K562 (cell line): Measurements from ENCODE around the gene RAB24. TPM values are rescaled to one million over a fixed set of nuclear protein-coding genes. Genes with fewer than 3 reads are reported as not detected.

Source experiments
- ATAC-seq: fragments of 200-7000 bp; cut with Tn5 transposase; 3 replicates; pipeline ENCODE4 v1.9.1; 2020; ENCODE audit warnings: moderate library complexity
- BruUV-seq: library from RNA; stranded (reverse); fragments of 400-500 nt; replicated peaks from 2 replicates; lab custom pipeline; 2021; lab: Mats Ljungman, UMichigan
- CTCF ChIA-PET: fragments of 300-600 bp; formaldehyde crosslinking; extraction: SDS; loops from one replicate; lab custom pipeline; 2021; ENCODE audit warnings: low intra/inter-chr PET ratio; lab: Yijun Ruan, JAX
- POLR2A ChIA-PET: fragments of 300-600, 350-650 bp; sonication (Branson Sonifier 250); formaldehyde crosslinking; extraction: SDS; loops from one replicate; lab custom pipeline; 2021; ENCODE audit warnings: antibody characterized with exemption, inconsistent platforms; lab: Yijun Ruan, JAX
- DNase-seq, 4 experiments: peaks; one replicate each; pipeline versions ENCODE4 v3.0.0 to v3.0.0-alpha.2; 2011 to 2018; ENCODE audit warnings: low spot score in 3 of 4, mixed read lengths in 3 of 4; ENCODE audit errors: extremely low read depth in 1 of 4
- FAIRE-seq: peaks from 2 replicates; lab custom pipeline; 2011; peaks lifted over from hg19 to GRCh38; lab: Jason Lieb, UNC
- H2AFZ ChIP-seq: 2 replicates; pipeline ENCODE4 v1.6.0; 2011; ENCODE audit warnings: low read depth, low read length, control low read depth, inconsistent platforms
- H3K27ac ChIP-seq: fragments of 200-600 bp; 3 replicates; pipeline ENCODE4 v1.8.0; 2011; ENCODE audit warnings: low read depth, mild to moderate bottlenecking, control low read depth, inconsistent platforms, low read length, moderate library complexity, mixed read lengths; ENCODE audit errors: extremely low read depth
- H3K27me3 ChIP-seq, 2 experiments: fragments of 300-600 bp in 1 of 2; 2 replicates in 1 of 2; 3 replicates in 1 of 2; pipeline versions ENCODE4 v1.6.0 to v1.8.0; 2011; ENCODE audit warnings: inconsistent platforms in 2 of 2, low read length in 2 of 2, mild to moderate bottlenecking in 1 of 2, mixed read lengths in 1 of 2, moderate library complexity in 1 of 2; ENCODE audit not compliant: control insufficient read depth in 2 of 2, insufficient read depth in 2 of 2
- H3K36me3 ChIP-seq: fragments of 300-600 bp; 3 replicates; pipeline ENCODE4 v1.8.0; 2011; ENCODE audit warnings: mild to moderate bottlenecking, low read length, inconsistent platforms; ENCODE audit not compliant: control insufficient read depth, insufficient read depth
- H3K4me1 ChIP-seq, 2 experiments: fragments of 200-600 bp in 1 of 2; replicated peaks in 1 of 2; 2 replicates in 1 of 2; 3 replicates in 1 of 2; pipeline versions ENCODE4 v1.5.1 to v1.8.0; 2011; ENCODE audit warnings: inconsistent platforms in 2 of 2, low read length in 2 of 2, mild to moderate bottlenecking in 1 of 2, mixed read lengths in 1 of 2, moderate library complexity in 1 of 2; ENCODE audit not compliant: control insufficient read depth in 2 of 2, insufficient read depth in 2 of 2
- H3K4me2 ChIP-seq: 2 replicates; pipeline ENCODE4 v1.6.1; 2011; ENCODE audit warnings: low read length, control low read depth, inconsistent platforms, mixed read lengths; ENCODE audit not compliant: insufficient read depth
- H3K4me3 ChIP-seq: fragments of 200-600 bp; sonication (generic), shearing (Covaris generic); 2 replicates; pipeline ENCODE4 v1.5.1; 2016; ENCODE audit warnings: control low read depth, inconsistent platforms
- H3K79me2 ChIP-seq: fragments of 200-600 bp; 3 replicates; pipeline ENCODE4 v1.8.0; 2011; ENCODE audit warnings: low read length, inconsistent platforms; ENCODE audit not compliant: control insufficient read depth, insufficient read depth
- H3K9ac ChIP-seq, 2 experiments: 2 replicates each; pipeline versions ENCODE4 v1.6.0 to v1.6.1; 2011; ENCODE audit warnings: low read depth in 2 of 2, low read length in 2 of 2, control low read depth in 1 of 2, inconsistent platforms in 1 of 2, mild to moderate bottlenecking in 1 of 2, mixed read lengths in 1 of 2; ENCODE audit not compliant: insufficient read depth in 1 of 2
- H3K9me1 ChIP-seq: one replicate; pipeline ENCODE4 v1.6.0; 2011; ENCODE audit warnings: inconsistent platforms, mild to moderate bottlenecking, low read length, moderate library complexity; ENCODE audit not compliant: control insufficient read depth, insufficient read depth
- H3K9me3 ChIP-seq: replicated peaks from 2 replicates; pipeline ENCODE4 v1.5.1; 2011; ENCODE audit warnings: low read depth, low read length, inconsistent platforms; ENCODE audit not compliant: control insufficient read depth, insufficient read depth
- H4K20me1 ChIP-seq: replicated peaks from 2 replicates; pipeline ENCODE4 v1.6.1; 2011; ENCODE audit warnings: low read length, inconsistent platforms, mixed read lengths; ENCODE audit not compliant: control insufficient read depth, insufficient read depth
- C11orf30 ChIP-seq: fragments of 450-650 bp; IDR thresholded peaks from 2 replicates; pipeline ENCODE4 v1.6.1; 2016; ENCODE audit warnings: low read depth, mild to moderate bottlenecking
- NFE2L1 ChIP-seq: fragments of 450-650 bp; IDR thresholded peaks from 2 replicates; pipeline ENCODE4 v1.6.1; 2016; ENCODE audit warnings: missing genetic modification characterization, low read depth, mild to moderate bottlenecking, missing compliant biosample characterization, moderate library complexity, borderline replicate concordance
- TSC22D4 ChIP-seq: fragments of 450-650 bp; IDR thresholded peaks from 2 replicates; pipeline ENCODE4 v1.6.1; 2016; ENCODE audit warnings: missing genetic modification characterization, missing biosample characterization, control low read depth
- ZNF263 ChIP-seq: sonication (generic); formaldehyde crosslinking; IDR thresholded peaks from 2 replicates; pipeline ENCODE4 v1.8.0; 2022; ENCODE audit warnings: mild to moderate bottlenecking, missing genetic modification reagents, borderline replicate concordance
- ZNF316 ChIP-seq: fragments of 450-650 bp; IDR thresholded peaks from 2 replicates; pipeline ENCODE4 v1.6.1; 2016
- ZNF384 ChIP-seq: IDR thresholded peaks from 2 replicates; pipeline ENCODE4 v1.6.1; 2012; ENCODE audit warnings: low read depth, low read length, improper control_type of control experiment
- ZNF830 ChIP-seq: fragments of 250-450 bp; sonication (Bioruptor Pico); IDR thresholded peaks from 2 replicates; pipeline ENCODE4 v1.5.0; 2021; ENCODE audit warnings: mild to moderate bottlenecking
- WGBS: fragments of 100-300 bp; shearing (Covaris generic); methylation state at CpG from one replicate; pipeline ENCODE4 v1.1.6; 2016; ENCODE audit warnings: low coverage, mixed read lengths; ENCODE audit not compliant: insufficient coverage; ENCODE audit errors: missing lambda C conversion rate; 5-methylcytosine and 5-hydroxymethylcytosine counted together
- in situ Hi-C: fragments of 300-500 bp; cut with MboI; formaldehyde crosslinking; loops from 4 replicates; pipeline ENCODE4 v1.15.0; 2018; ENCODE audit warnings: inconsistent platforms, mixed read lengths
- intact Hi-C: fragments of 100-400 bp; cut with micrococcal nuclease; formaldehyde crosslinking; loops from 2 replicates; pipeline ENCODE4 v1.14.2; 2022
- polyA plus RNA-seq, 8 experiments: library from polyadenylated mRNA; depleted of rRNA in 4 of 8; stranded (reverse) in 5 of 8; unstranded in 3 of 8; fragments of >200 nt; fragmentation: Nextera tagmentation in 2 of 8; fragmentation: Illumina TruSeq in 1 of 8; extraction: Ambion mirVana in 2 of 8; extraction: Trizol in 1 of 8; gene quantifications; 2 replicates each; pipeline versions ENCODE4 v1.2.1 to v1.2.3, GENCODE V29; 2011 to 2014; ENCODE audit warnings: inconsistent platforms in 1 of 8, missing spikeins in 1 of 8
- total RNA-seq, 7 experiments: library from RNA; depleted of rRNA in 6 of 7; stranded (reverse); fragments of >200 nt in 6 of 7; fragmentation: Illumina TruSeq in 2 of 7; extraction: Trizol in 2 of 7; gene quantifications; 2 replicates each; pipeline versions ENCODE4 v1.2.1 to v1.2.3, GENCODE V29; 2011 to 2021; ENCODE audit warnings: low replicate concordance in 1 of 7
- TF ChIP-seq, protein P1 (sequence below): fragments of 250-450 bp; sonication (Bioruptor Pico); IDR thresholded peaks from 2 replicates; pipeline ENCODE4 v1.5.0; 2021; ENCODE audit warnings: mild to moderate bottlenecking, borderline replicate concordance
- TF ChIP-seq, protein P2 (sequence below): fragments of 450-650 bp; IDR thresholded peaks from 2 replicates; pipeline ENCODE4 v1.6.1; 2018; ENCODE audit not compliant: partially characterized antibody
- TF ChIP-seq, protein P3 (sequence below): fragments of 250-450 bp; sonication (Bioruptor Pico); IDR thresholded peaks from 2 replicates; pipeline ENCODE4 v1.9.0; 2021; ENCODE audit warnings: mild to moderate bottlenecking
- TF ChIP-seq, protein P4 (sequence below): fragments of 250-450 bp; sonication (Bioruptor Pico); IDR thresholded peaks from 2 replicates; pipeline ENCODE4 v1.8.0; 2022; ENCODE audit warnings: inconsistent platforms, mild to moderate bottlenecking, moderate library complexity, borderline replicate concordance

Gene RAB24
- total and polyA plus RNA-seq, 9 of the 15 experiments (the other 6 are each of a cell fraction or from before 2014, with no cell fraction given) = 13.9 to 107 (median 34.8) TPM

DNA sequence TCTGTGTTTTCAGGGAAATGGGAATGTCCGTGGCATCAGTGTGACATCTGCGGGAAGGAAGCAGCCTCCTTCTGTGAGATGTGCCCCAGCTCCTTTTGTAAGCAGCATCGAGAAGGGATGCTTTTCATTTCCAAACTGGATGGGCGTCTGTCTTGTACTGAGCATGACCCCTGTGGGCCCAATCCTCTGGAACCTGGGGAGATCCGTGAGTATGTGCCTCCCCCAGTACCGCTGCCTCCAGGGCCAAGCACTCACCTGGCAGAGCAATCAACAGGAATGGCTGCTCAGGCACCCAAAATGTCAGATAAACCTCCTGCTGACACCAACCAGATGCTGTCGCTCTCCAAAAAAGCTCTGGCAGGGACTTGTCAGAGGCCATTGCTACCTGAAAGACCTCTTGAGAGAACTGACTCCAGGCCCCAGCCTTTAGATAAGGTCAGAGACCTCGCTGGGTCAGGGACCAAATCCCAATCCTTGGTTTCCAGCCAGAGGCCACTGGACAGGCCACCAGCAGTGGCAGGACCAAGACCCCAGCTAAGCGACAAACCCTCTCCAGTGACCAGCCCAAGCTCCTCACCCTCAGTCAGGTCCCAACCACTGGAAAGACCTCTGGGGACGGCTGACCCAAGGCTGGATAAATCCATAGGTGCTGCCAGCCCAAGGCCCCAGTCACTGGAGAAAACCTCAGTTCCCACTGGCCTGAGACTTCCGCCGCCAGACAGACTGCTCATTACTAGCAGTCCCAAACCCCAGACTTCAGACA, 9.5 kb downstream of the RAB24 start (continued):
- TF ChIP-seq, protein P1, sequence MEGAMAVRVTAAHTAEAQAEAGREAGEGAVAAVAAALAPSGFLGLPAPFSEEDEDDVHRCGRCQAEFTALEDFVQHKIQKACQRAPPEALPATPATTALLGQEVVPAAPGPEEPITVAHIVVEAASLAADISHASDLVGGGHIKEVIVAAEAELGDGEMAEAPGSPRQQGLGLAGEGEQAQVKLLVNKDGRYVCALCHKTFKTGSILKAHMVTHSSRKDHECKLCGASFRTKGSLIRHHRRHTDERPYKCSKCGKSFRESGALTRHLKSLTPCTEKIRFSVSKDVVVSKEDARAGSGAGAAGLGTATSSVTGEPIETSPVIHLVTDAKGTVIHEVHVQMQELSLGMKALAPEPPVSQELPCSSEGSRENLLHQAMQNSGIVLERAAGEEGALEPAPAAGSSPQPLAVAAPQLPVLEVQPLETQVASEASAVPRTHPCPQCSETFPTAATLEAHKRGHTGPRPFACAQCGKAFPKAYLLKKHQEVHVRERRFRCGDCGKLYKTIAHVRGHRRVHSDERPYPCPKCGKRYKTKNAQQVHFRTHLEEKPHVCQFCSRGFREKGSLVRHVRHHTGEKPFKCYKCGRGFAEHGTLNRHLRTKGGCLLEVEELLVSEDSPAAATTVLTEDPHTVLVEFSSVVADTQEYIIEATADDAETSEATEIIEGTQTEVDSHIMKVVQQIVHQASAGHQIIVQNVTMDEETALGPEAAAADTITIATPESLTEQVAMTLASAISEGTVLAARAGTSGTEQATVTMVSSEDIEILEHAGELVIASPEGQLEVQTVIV (CRISPR knock-in tag) = no peak
- TF ChIP-seq, protein P2, sequence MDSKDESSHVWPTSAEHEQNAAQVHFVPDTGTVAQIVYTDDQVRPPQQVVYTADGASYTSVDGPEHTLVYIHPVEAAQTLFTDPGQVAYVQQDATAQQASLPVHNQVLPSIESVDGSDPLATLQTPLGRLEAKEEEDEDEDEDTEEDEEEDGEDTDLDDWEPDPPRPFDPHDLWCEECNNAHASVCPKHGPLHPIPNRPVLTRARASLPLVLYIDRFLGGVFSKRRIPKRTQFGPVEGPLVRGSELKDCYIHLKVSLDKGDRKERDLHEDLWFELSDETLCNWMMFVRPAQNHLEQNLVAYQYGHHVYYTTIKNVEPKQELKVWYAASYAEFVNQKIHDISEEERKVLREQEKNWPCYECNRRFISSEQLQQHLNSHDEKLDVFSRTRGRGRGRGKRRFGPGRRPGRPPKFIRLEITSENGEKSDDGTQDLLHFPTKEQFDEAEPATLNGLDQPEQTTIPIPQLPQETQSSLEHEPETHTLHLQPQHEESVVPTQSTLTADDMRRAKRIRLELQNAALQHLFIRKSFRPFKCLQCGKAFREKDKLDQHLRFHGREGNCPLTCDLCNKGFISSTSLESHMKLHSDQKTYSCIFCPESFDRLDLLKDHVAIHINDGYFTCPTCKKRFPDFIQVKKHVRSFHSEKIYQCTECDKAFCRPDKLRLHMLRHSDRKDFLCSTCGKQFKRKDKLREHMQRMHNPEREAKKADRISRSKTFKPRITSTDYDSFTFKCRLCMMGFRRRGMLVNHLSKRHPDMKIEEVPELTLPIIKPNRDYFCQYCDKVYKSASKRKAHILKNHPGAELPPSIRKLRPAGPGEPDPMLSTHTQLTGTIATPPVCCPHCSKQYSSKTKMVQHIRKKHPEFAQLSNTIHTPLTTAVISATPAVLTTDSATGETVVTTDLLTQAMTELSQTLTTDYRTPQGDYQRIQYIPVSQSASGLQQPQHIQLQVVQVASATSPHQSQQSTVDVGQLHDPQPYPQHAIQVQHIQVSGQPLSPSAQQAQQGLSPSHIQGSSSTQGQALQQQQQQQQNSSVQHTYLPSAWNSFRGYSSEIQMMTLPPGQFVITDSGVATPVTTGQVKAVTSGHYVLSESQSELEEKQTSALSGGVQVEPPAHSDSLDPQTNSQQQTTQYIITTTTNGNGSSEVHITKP = no peak
- TF ChIP-seq, all 486 proteins: peak for 0

GRCh38 chr5:177291735-177292134, 11.8 kb downstream of the RAB24 start:
- WGBS = 91% methylated on average over 7 of the region's 7 CpGs
- intact Hi-C loops = no loop called here

More at GRCh38 chr5:177291735-177292134, 11.8 kb downstream of the RAB24 start:
- no peak for ATAC-seq
- Histone ChIP-seq H2AFZ (no peak overlapping the region), H3K4me3 (no peak overlapping the region), H3K79me2 (no peaks in the 10 kb centered on the region), H3K4me2 (no peak overlapping the region), H4K20me1 (no peaks in the 10 kb centered on the region), H3K27me3 (no peaks in the 10 kb centered on the region), H3K27ac (no peak overlapping the region), H3K9ac (no peak overlapping the region), H3K4me1 (no peaks in the 10 kb centered on the region), H3K9me3 (no peaks in the 10 kb centered on the region), H3K9me1 (no peaks in the 10 kb centered on the region), H3K36me3 (peaks cover 81% of the 10 kb centered on the region)
- FAIRE-seq = no peak
- CTCF ChIA-PET = no interaction called here
- no TSS peak for BruUV-seq
- peak; percentile 38; the same call in 1 of the 2 replicates for TF ChIP-seq C11orf30
- no peak for TF ChIP-seq ZNF263 (CRISPR knock-in tag)
- TF ChIP-seq, protein P3, sequence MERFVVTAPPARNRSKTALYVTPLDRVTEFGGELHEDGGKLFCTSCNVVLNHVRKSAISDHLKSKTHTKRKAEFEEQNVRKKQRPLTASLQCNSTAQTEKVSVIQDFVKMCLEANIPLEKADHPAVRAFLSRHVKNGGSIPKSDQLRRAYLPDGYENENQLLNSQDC (CRISPR knock-in tag) = no peak
- no peak for TF ChIP-seq ZNF384
- TF ChIP-seq NFE2L1 = no peak
- TF ChIP-seq ZNF316 = peak; percentile 67; the same call in 1 of the 2 replicates
- TF ChIP-seq TSC22D4 (tag) = no peak
- TF ChIP-seq ZNF830 (CRISPR knock-in tag) = no peak
- TF ChIP-seq, protein P4, sequence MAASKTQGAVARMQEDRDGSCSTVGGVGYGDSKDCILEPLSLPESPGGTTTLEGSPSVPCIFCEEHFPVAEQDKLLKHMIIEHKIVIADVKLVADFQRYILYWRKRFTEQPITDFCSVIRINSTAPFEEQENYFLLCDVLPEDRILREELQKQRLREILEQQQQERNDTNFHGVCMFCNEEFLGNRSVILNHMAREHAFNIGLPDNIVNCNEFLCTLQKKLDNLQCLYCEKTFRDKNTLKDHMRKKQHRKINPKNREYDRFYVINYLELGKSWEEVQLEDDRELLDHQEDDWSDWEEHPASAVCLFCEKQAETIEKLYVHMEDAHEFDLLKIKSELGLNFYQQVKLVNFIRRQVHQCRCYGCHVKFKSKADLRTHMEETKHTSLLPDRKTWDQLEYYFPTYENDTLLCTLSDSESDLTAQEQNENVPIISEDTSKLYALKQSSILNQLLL (CRISPR knock-in tag) = no peak
- in situ Hi-C loops = no loop called here
- no peak for DNase-seq
- POLR2A ChIA-PET = no interaction called here
